ENCODE measurements around the gene TRIP10. TPM values are rescaled to one million over a fixed set of nuclear protein-coding genes. Genes with fewer than 3 reads are reported as not detected.

The TRIP10 gene
- total and polyA plus RNA-seq, 2 of the 13 experiments (the other 11 are each of a cell fraction or from before 2014, with no cell fraction given), result 32.5 to 33.2 TPM

GRCh38 chr19:6718741-6719539, 20.5 kb upstream of the TRIP10 start (continued):
- no peak for TF ChIP-seq ZNF451 (CRISPR knock-in tag; IDR thresholded peaks at IDR 0.05)
- TF ChIP-seq ZNF235 (CRISPR knock-in tag; IDR thresholded peaks at IDR 0.05; ENCODE audit: borderline replicate concordance), result no peak
- TF ChIP-seq ZNF468 (CRISPR knock-in tag; IDR thresholded peaks at IDR 0.05), result no peak
- peak; percentile 41 for TF ChIP-seq RBM39 (IDR thresholded peaks at IDR 0.05; ENCODE audit: low read depth, low read length, poor library complexity, severe bottlenecking)
- no peak for TF ChIP-seq TSC22D2 (CRISPR knock-in tag; IDR thresholded peaks at IDR 0.05; ENCODE audit: borderline replicate concordance)
- no peak for TF ChIP-seq DZIP1 (CRISPR knock-in tag; IDR thresholded peaks at IDR 0.05)
- TF ChIP-seq, protein P1, sequence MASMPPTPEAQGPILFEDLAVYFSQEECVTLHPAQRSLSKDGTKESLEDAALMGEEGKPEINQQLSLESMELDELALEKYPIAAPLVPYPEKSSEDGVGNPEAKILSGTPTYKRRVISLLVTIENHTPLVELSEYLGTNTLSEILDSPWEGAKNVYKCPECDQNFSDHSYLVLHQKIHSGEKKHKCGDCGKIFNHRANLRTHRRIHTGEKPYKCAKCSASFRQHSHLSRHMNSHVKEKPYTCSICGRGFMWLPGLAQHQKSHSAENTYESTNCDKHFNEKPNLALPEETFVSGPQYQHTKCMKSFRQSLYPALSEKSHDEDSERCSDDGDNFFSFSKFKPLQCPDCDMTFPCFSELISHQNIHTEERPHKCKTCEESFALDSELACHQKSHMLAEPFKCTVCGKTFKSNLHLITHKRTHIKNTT (CRISPR knock-in tag; IDR thresholded peaks at IDR 0.05), result no peak
- TF ChIP-seq FIP1L1 (IDR thresholded peaks at IDR 0.05; ENCODE audit: borderline replicate concordance, insufficient read depth, low read depth, low read length), result no peak
- TF ChIP-seq CHD4 (IDR thresholded peaks at IDR 0.05; ENCODE audit: borderline replicate concordance, low read length), result no peak
- TF ChIP-seq TEAD3 (CRISPR knock-in tag; optimal IDR thresholded peaks at IDR 0.05; ENCODE audit: borderline replicate concordance), result peak; percentile 51
- peak; percentile 61 for TF ChIP-seq THAP11 (CRISPR knock-in tag; IDR thresholded peaks at IDR 0.05)
- TF ChIP-seq ZNF674 (CRISPR knock-in tag; IDR thresholded peaks at IDR 0.05; ENCODE audit: low read depth), result no peak
- no peak for TF ChIP-seq SP140L (CRISPR knock-in tag; IDR thresholded peaks at IDR 0.05; ENCODE audit: borderline replicate concordance)
- TF ChIP-seq ZNF333 (CRISPR knock-in tag; IDR thresholded peaks at IDR 0.05; ENCODE audit: borderline replicate concordance), result no peak
- TF ChIP-seq TCF7 (IDR thresholded peaks at IDR 0.05; ENCODE audit: low read depth), result no peak
- peak; percentile 17; the same call in 1 of the 2 replicates for TF ChIP-seq ZNF580 (CRISPR knock-in tag; IDR thresholded peaks at IDR 0.05; ENCODE audit: borderline replicate concordance, low read depth)
- no peak for TF ChIP-seq SIX4 (CRISPR knock-in tag; IDR thresholded peaks at IDR 0.05)
- TF ChIP-seq ZNF766 (CRISPR knock-in tag; IDR thresholded peaks at IDR 0.05; ENCODE audit: borderline replicate concordance), result no peak
- no peak for TF ChIP-seq CREB3 (CRISPR knock-in tag; IDR thresholded peaks at IDR 0.05)
- TF ChIP-seq ZNF12 (CRISPR knock-in tag; IDR thresholded peaks at IDR 0.05), result no peak
- no peak for TF ChIP-seq SMARCE1 (IDR thresholded peaks at IDR 0.05; ENCODE audit: borderline replicate concordance)
- peak; percentile 64; the same call in 1 of the 2 replicates for TF ChIP-seq TBX2 (CRISPR knock-in tag; IDR thresholded peaks at IDR 0.05; ENCODE audit: borderline replicate concordance)
- no peak for TF ChIP-seq PRPF4 (IDR thresholded peaks at IDR 0.05; ENCODE audit: low read depth, low read length, poor library complexity, severe bottlenecking)
- TF ChIP-seq HDAC1 (CRISPR knock-in tag; IDR thresholded peaks at IDR 0.05), result peak; percentile 82
- peak; percentile 21; the same call in 1 of the 2 replicates for TF ChIP-seq PHF8 (CRISPR knock-in tag; IDR thresholded peaks at IDR 0.05)
- peak; percentile 27 for TF ChIP-seq TBL1XR1 (IDR thresholded peaks at IDR 0.05; ENCODE audit: borderline replicate concordance, low read length, partially characterized antibody)

Measured in HepG2 (cell line).